Measurements from ENCODE around the gene SCAMP5. TPM values are rescaled to one million over a fixed set of nuclear protein-coding genes. Genes with fewer than 3 reads are reported as not detected.
A peak's percentile ranks its signal among the peaks of the same experiment; 100 is the strongest.

SCAMP5 gene
- polyA plus RNA-seq, 2 of the 4 experiments (the other 2 are of a cell fraction) = 10.5 to 16.2 TPM

DNA sequence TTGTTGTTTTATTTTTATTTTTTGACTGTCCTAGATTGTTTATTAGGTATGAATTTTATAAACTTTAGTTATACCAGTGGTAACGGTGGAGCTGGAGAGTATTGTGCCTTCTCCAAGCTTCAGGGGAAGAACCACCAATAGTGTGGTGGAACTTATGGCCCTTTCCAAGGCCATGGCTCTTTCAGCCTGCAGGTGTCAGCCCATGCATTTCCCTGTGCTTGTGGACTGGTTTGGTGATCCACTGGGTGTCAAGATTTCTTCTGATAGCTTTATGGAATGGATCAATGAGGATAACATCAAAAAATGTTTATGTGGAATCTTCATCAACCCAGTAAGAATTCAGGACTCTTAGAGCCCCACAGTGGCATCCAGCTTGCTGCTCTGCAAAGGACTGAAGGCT lies 19.2 kb upstream of the SCAMP5 start:
- FAIRE-seq = no peak

DNA sequence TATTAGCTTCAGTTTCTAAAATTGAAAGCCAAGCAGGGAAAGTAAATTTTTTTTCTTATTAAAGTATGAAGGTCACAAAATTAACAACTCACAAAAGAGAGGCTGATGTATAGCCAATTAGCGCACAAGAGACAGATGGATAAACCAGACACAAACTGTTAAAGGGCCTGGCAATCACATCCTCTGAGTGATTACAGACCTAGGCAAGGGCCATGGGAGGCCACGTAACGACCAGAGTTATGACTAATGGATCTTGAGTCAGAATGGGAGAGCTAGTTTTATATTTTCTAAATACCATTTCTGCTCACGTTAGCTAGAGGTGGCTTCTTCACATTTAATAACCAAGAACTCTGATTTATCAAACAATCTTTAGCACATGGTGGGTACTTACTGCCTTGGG lies 17.8 kb upstream of the SCAMP5 start:
- ChIA-PET POLR2A (no interaction called here), CTCF (interaction anchor here (0.8 to 1.5 kb wide), 6 partner anchors 10 to 27 kb away, joined by 3 to 5 read pairs (median 3); no protein-coding TSS in a partner anchor)
- Histone ChIP-seq H3K4me1 (peaks cover 8% of the 10 kb centered on the region; the same call in 2 of the 3 replicates), H3K9me3 (no peaks in the 10 kb centered on the region), H3K27ac (no peak overlapping the region), H3K4me3 (no peak overlapping the region), H3K4me2 (no peak overlapping the region)
- 52% methylated on average over 4 of the region's 4 CpGs for WGBS (ENCODE audit: missing lambda C conversion rate)
- TF ChIP-seq POLR2A (IDR thresholded peaks at IDR 0.05; ENCODE audit: low read length) (no peak), POLR2AphosphoS2 (conservative IDR thresholded peaks at IDR 0.05; ENCODE audit: low read length) (no peak), FOSL2 (IDR thresholded peaks at IDR 0.05) (no peak), FOSL2 (CRISPR knock-in tag; IDR thresholded peaks at IDR 0.05) (no peak), KDM1A (IDR thresholded peaks at IDR 0.05; ENCODE audit: low read depth) (no peak), CHD4 (IDR thresholded peaks at IDR 0.05; ENCODE audit: borderline replicate concordance) (no peak), EHMT2 (IDR thresholded peaks at IDR 0.05; ENCODE audit: low read depth) (no peak), JUNB (IDR thresholded peaks at IDR 0.05) (no peak), NFE2L2 (conservative IDR thresholded peaks at IDR 0.05; ENCODE audit: low read length) (no peak)
- TF ChIP-seq, protein P1, sequence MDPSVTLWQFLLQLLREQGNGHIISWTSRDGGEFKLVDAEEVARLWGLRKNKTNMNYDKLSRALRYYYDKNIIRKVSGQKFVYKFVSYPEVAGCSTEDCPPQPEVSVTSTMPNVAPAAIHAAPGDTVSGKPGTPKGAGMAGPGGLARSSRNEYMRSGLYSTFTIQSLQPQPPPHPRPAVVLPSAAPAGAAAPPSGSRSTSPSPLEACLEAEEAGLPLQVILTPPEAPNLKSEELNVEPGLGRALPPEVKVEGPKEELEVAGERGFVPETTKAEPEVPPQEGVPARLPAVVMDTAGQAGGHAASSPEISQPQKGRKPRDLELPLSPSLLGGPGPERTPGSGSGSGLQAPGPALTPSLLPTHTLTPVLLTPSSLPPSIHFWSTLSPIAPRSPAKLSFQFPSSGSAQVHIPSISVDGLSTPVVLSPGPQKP (IDR thresholded peaks at IDR 0.05; ENCODE audit: low read depth, low read length) = no peak
- TF ChIP-seq, protein P2, sequence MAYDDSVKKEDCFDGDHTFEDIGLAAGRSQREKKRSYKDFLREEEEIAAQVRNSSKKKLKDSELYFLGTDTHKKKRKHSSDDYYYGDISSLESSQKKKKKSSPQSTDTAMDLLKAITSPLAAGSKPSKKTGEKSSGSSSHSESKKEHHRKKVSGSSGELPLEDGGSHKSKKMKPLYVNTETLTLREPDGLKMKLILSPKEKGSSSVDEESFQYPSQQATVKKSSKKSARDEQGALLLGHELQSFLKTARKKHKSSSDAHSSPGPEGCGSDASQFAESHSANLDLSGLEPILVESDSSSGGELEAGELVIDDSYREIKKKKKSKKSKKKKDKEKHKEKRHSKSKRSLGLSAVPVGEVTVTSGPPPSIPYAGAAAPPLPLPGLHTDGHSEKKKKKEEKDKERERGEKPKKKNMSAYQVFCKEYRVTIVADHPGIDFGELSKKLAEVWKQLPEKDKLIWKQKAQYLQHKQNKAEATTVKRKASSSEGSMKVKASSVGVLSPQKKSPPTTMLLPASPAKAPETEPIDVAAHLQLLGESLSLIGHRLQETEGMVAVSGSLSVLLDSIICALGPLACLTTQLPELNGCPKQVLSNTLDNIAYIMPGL (CRISPR knock-in tag; IDR thresholded peaks at IDR 0.05; ENCODE audit: borderline replicate concordance) = no peak
- DNase-seq (ENCODE audit: low read depth in 1 of 2, low spot score in 1 of 2) (no peak), ATAC-seq (no peak), FAIRE-seq (no peak)

More for the DNA sequence above, 19.2 kb upstream of the SCAMP5 start:
- Histone ChIP-seq H3K4me3 (no peak overlapping the region), H3K4me2 (no peak overlapping the region), H3K9me3 (no peaks in the 10 kb centered on the region; the same call in 2 of the 3 replicates), H3K4me1 (peaks cover 8% of the 10 kb centered on the region; the same call in 2 of the 3 replicates), H3K27ac (no peak overlapping the region)
- DNase-seq (ENCODE audit: low read depth in 1 of 2, low spot score in 1 of 2) = no peak
- ChIA-PET POLR2A (no interaction called here), CTCF (interaction anchor here (0.6 to 1.9 kb wide), 4 partner anchors 12 to 79 kb away, joined by 3 to 6 read pairs (median 4); no protein-coding TSS in a partner anchor)
- TF ChIP-seq GATA3 (IDR thresholded peaks at IDR 0.05; ENCODE audit: borderline replicate concordance) (no peak), KDM1A (IDR thresholded peaks at IDR 0.05; ENCODE audit: low read depth) (no peak), FOXS1 (CRISPR knock-in tag; IDR thresholded peaks at IDR 0.05) (no peak), RAD21 (conservative IDR thresholded peaks at IDR 0.05 in 1 of 2, IDR thresholded peaks at IDR 0.05 in 1 of 2) (peak in 1 of 2 experiments; percentile 27; a peak in 1 of 5 replicates)
- ATAC-seq = no peak
- WGBS (ENCODE audit: missing lambda C conversion rate) = 44% methylated on average over 1 of the region's 1 CpG

DNA sequence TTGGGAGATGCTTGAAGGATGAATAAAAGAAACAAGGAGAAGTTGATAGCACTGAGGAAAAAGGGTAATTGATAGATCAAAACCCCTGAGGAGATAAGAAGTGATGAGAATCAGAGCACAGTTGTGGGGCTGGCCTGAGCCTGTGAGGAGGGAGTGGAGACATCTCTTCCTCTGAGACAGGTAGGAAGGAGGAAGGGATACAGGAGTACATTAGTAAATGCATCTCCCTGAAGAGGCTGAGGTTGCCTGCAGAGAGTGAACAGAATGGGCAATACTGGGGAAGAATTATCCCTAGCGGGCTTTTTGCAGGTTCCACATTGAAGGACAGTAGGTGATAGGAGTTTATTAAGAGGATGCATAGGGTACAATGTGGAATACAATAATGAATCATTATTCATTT lies 17.3 kb upstream of the SCAMP5 start:
- 92% methylated on average over 1 of the region's 1 CpG for WGBS (ENCODE audit: missing lambda C conversion rate)
- TF ChIP-seq EHF (CRISPR knock-in tag; IDR thresholded peaks at IDR 0.05) = no peak
- Histone ChIP-seq H3K4me1 (peaks cover 8% of the 10 kb centered on the region; the same call in 2 of the 3 replicates), H3K4me2 (no peak overlapping the region), H3K4me3 (no peak overlapping the region), H3K9me3 (no peaks in the 10 kb centered on the region), H3K27ac (no peak overlapping the region)
- peak in 1 of 2 experiments; percentile 36; a peak in 3 of 6 replicates for ATAC-seq
- ChIA-PET CTCF (interaction anchor here (0.8 to 2.0 kb wide), 8 partner anchors 10 to 207 kb away, joined by 3 to 7 read pairs (median 3); no protein-coding TSS in a partner anchor), POLR2A (interaction anchor here (1.5 kb wide), 1 partner anchor 21 kb away, joined by 8 read pairs; the partner anchor contains the start of gene RPP25)
- DNase-seq (ENCODE audit: low read depth in 1 of 2, low spot score in 1 of 2) = no peak
- peak; percentile 28 for FAIRE-seq

DNA sequence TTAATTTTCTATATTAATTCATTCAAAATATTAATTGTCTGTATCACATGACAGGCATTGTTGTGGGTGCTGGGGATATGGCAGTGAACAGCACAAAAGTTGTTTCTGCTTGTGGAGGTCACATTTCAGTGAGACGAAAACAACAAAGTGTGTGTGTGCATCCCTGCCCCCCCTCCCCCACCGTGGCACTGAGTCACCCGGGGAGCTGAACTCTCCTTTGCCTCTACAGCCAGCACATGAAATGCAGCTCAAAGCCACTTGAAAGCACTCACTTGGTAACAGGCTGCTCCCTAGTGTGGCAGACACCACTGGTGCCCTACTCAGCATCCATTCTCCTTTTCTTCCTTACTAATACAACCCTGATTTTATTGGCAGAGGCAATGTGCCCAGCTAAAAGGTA lies 16.9 kb upstream of the SCAMP5 start:
- ATAC-seq (peak; percentile 68 to 80; a peak in 4 of 6 replicates), FAIRE-seq (no peak), DNase-seq (ENCODE audit: low read depth in 1 of 2, low spot score in 1 of 2) (no peak)
- POLR2A ChIA-PET = interaction anchor here (0.6 to 1.5 kb wide), 3 partner anchors 21 to 223 kb away, joined by 3 to 8 read pairs (median 5); partner anchors contain the start of gene RPP25
- TF ChIP-seq RARB (CRISPR knock-in tag; IDR thresholded peaks at IDR 0.05) = no peak
- TF ChIP-seq FOSL2 (IDR thresholded peaks at IDR 0.05) = no peak
- peak; percentile 17; the same call in 1 of the 2 replicates for TF ChIP-seq FOSL2 (CRISPR knock-in tag; IDR thresholded peaks at IDR 0.05)
- CTCF ChIA-PET = interaction anchor here (1.0 to 2.1 kb wide), 7 partner anchors 10 to 207 kb away, joined by 3 to 13 read pairs (median 3); partner anchors contain the start of gene SCAMP5
- no peak overlapping the region for H3K27ac ChIP-seq
- H3K4me1 ChIP-seq = peaks cover 9% of the 10 kb centered on the region; the same call in 2 of the 3 replicates
- no peaks in the 10 kb centered on the region for H3K9me3 ChIP-seq
- no peak overlapping the region for H3K4me2 ChIP-seq
- H3K4me3 ChIP-seq = no peak overlapping the region
- WGBS (ENCODE audit: missing lambda C conversion rate) = 13% methylated on average over 3 of the region's 3 CpGs

Data from A549 (cell line).